Ishikawa (cell line): Measurements from ENCODE around the gene NKD2.

Source experiments
- CEBPB ChIP-seq: IDR thresholded peaks from 2 replicates; pipeline ENCODE4 v1.6.1; 2012
- CREB1 ChIP-seq: IDR thresholded peaks from 2 replicates; pipeline ENCODE4 v1.6.1; 2012; ENCODE audit warnings: low read depth
- EGR1 ChIP-seq: IDR thresholded peaks from 2 replicates; pipeline ENCODE4 v1.6.1; 2012
- EP300 ChIP-seq: IDR thresholded peaks from 2 replicates; pipeline ENCODE4 v1.6.1; 2012; ENCODE audit warnings: borderline replicate concordance
- FOXM1 ChIP-seq: IDR thresholded peaks from 2 replicates; pipeline ENCODE4 v1.6.1; 2012; ENCODE audit warnings: low read depth, borderline replicate concordance
- MAX ChIP-seq: IDR thresholded peaks from 2 replicates; pipeline ENCODE4 v1.6.1; 2012
- RAD21 ChIP-seq: IDR thresholded peaks from 2 replicates; pipeline ENCODE4 v1.6.1; 2012; ENCODE audit warnings: low read depth
- REST ChIP-seq: IDR thresholded peaks from 2 replicates; pipeline ENCODE4 v1.6.1; 2012; ENCODE audit warnings: low read depth, mild to moderate bottlenecking
- TAF1 ChIP-seq: IDR thresholded peaks from 2 replicates; pipeline ENCODE4 v1.6.1; 2012; ENCODE audit warnings: low read depth, mild to moderate bottlenecking
- YY1 ChIP-seq: IDR thresholded peaks from 2 replicates; pipeline ENCODE4 v1.6.1; 2012; ENCODE audit warnings: low read depth
- ZBTB7A ChIP-seq: IDR thresholded peaks from 2 replicates; pipeline ENCODE4 v1.6.1; 2012; ENCODE audit warnings: low read depth

- TF ChIP-seq EGR1: no peak
- TF ChIP-seq EP300: no peak
- no peak for TF ChIP-seq YY1
- no peak for TF ChIP-seq TAF1
- no peak for TF ChIP-seq CEBPB
- no peak for TF ChIP-seq CREB1
- no peak for TF ChIP-seq REST
- no peak for TF ChIP-seq ZBTB7A
- no peak for TF ChIP-seq FOXM1
- TF ChIP-seq RAD21: no peak
- TF ChIP-seq MAX: no peak
These were observed 1.5 kb downstream of the NKD2 start for GRCh38 chr5:1010181-1010510.
